HepG2 (cell line): ENCODE measurements around the gene MLH1. TPM values are rescaled to one million over a fixed set of nuclear protein-coding genes. Genes with fewer than 3 reads are reported as not detected.

Experiments
- CREB1 ChIP-seq, 2 experiments: fragments of 450-650 bp in 1 of 2; IDR thresholded peaks; 2 replicates each; pipeline ENCODE4 v1.6.1; 2016 to 2017; ENCODE audit warnings: control low read depth in 1 of 2, mild to moderate bottlenecking in 1 of 2, missing compliant biosample characterization in 1 of 2, missing genetic modification characterization in 1 of 2
- KLF13 ChIP-seq: sonication (generic); formaldehyde crosslinking; IDR thresholded peaks from 2 replicates; pipeline ENCODE4 v1.4.0; 2020; ENCODE audit warnings: mild to moderate bottlenecking, missing genetic modification reagents
- MXD4 ChIP-seq: IDR thresholded peaks from 2 replicates; pipeline ENCODE4 v1.6.1; 2016; ENCODE audit warnings: mild to moderate bottlenecking, missing biosample characterization, missing genetic modification reagents
- MXI1 ChIP-seq: IDR thresholded peaks from 3 replicates; pipeline ENCODE4 v1.6.1; 2012; ENCODE audit warnings: low read depth, low read length, inconsistent platforms, borderline replicate concordance
- PAX8 ChIP-seq: sonication (generic); formaldehyde crosslinking; IDR thresholded peaks from 2 replicates; pipeline ENCODE4 v1.8.0; 2022; ENCODE audit warnings: mild to moderate bottlenecking, missing genetic modification reagents, borderline replicate concordance
- SMAD9 ChIP-seq: sonication (generic); formaldehyde crosslinking; IDR thresholded peaks from 2 replicates; pipeline ENCODE4 v1.5.1; 2020; ENCODE audit warnings: mild to moderate bottlenecking, missing genetic modification reagents
- ZBTB38 ChIP-seq: sonication (generic); formaldehyde crosslinking; IDR thresholded peaks from 2 replicates; pipeline ENCODE4 v1.5.1; 2020; ENCODE audit warnings: mild to moderate bottlenecking, missing genetic modification reagents
- ZC3H4 ChIP-seq: sonication (generic); formaldehyde crosslinking; IDR thresholded peaks from 2 replicates; pipeline ENCODE4 v1.4.0; 2020; ENCODE audit warnings: missing genetic modification reagents, borderline replicate concordance
- ZMYM4 ChIP-seq: sonication (generic); formaldehyde crosslinking; IDR thresholded peaks from 2 replicates; pipeline ENCODE4 v1.8.1; 2023; ENCODE audit warnings: mild to moderate bottlenecking, missing genetic modification reagents
- polyA plus RNA-seq, 8 experiments: library from polyadenylated mRNA; depleted of rRNA in 3 of 8; stranded (reverse) in 7 of 8; unstranded in 1 of 8; fragments of >200 nt; fragmentation: Illumina TruSeq in 4 of 8; extraction: Trizol in 4 of 8; gene quantifications; 2 replicates each; pipeline versions ENCODE4 v1.2.1 to v1.2.3, GENCODE V29; 2011 to 2016; ENCODE audit warnings: low read depth in 4 of 8, missing spikeins in 1 of 8, mixed read lengths in 1 of 8; ENCODE audit not compliant: insufficient read depth in 1 of 8
- total RNA-seq, 5 experiments: library from RNA; depleted of rRNA; stranded (reverse); fragments of >200 nt; fragmentation: Illumina TruSeq; extraction: Trizol; gene quantifications; 2 replicates each; pipeline ENCODE4 v1.2.3, GENCODE V29; 2016; ENCODE audit warnings: low read depth in 1 of 5
- TF ChIP-seq, protein P1 (sequence below): fragments of 450-650 bp; IDR thresholded peaks from 2 replicates; pipeline ENCODE4 v1.6.1; 2017
- TF ChIP-seq, protein P2 (sequence below): sonication (generic); formaldehyde crosslinking; IDR thresholded peaks from 2 replicates; pipeline ENCODE4 v1.5.0; 2020; ENCODE audit warnings: mild to moderate bottlenecking, missing genetic modification reagents, moderate library complexity
- TF ChIP-seq, protein P3 (sequence below): sonication (generic); formaldehyde crosslinking; IDR thresholded peaks from 2 replicates; pipeline ENCODE4 v1.8.1; 2023; ENCODE audit warnings: mild to moderate bottlenecking, missing genetic modification reagents
- TF ChIP-seq, protein P4 (sequence below): sonication (generic); formaldehyde crosslinking; IDR thresholded peaks from 2 replicates; pipeline ENCODE4 v1.9.0; 2022; ENCODE audit warnings: missing genetic modification reagents, mild to moderate bottlenecking, borderline replicate concordance
- TF ChIP-seq, protein P5 (sequence below): sonication (generic); formaldehyde crosslinking; IDR thresholded peaks from 2 replicates; pipeline ENCODE4 v1.4.0; 2020; ENCODE audit warnings: low read depth, mild to moderate bottlenecking, missing genetic modification reagents

MLH1 gene
- total and polyA plus RNA-seq, 2 of the 13 experiments (the other 11 are each of a cell fraction or from before 2014, with no cell fraction given): 29.5 to 70.8 TPM

DNA sequence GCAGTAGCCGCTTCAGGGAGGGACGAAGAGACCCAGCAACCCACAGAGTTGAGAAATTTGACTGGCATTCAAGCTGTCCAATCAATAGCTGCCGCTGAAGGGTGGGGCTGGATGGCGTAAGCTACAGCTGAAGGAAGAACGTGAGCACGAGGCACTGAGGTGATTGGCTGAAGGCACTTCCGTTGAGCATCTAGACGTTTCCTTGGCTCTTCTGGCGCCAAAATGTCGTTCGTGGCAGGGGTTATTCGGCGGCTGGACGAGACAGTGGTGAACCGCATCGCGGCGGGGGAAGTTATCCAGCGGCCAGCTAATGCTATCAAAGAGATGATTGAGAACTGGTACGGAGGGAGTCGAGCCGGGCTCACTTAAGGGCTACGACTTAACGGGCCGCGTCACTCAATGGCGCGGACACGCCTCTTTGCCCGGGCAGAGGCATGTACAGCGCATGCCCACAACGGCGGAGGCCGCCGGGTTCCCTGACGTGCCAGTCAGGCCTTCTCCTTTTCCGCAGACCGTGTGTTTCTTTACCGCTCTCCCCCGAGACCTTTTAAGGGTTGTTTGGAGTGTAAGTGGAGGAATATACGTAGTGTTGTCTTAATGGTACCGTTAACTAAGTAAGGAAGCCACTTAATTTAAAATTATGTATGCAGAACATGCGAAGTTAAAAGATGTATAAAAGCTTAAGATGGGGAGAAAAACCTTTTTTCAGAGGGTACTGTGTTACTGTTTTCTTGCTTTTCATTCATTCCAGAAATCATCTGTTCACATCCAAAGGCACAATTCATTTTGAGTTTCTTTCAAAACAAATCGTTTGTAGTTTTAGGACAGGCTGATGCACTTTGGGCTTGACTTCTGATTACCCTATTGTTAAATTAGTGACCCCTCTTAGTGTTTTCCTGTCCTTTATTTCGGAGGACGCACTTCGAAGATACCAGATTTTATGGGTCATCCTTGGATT, at the start of gene MLH1 (continued):
- TF ChIP-seq, protein P1, sequence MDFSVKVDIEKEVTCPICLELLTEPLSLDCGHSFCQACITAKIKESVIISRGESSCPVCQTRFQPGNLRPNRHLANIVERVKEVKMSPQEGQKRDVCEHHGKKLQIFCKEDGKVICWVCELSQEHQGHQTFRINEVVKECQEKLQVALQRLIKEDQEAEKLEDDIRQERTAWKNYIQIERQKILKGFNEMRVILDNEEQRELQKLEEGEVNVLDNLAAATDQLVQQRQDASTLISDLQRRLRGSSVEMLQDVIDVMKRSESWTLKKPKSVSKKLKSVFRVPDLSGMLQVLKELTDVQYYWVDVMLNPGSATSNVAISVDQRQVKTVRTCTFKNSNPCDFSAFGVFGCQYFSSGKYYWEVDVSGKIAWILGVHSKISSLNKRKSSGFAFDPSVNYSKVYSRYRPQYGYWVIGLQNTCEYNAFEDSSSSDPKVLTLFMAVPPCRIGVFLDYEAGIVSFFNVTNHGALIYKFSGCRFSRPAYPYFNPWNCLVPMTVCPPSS: no peak
- TF ChIP-seq MXD4 (CRISPR knock-in tag) (no peak; the same call in 1 of the 2 replicates), ZMYM4 (CRISPR knock-in tag) (peak; percentile 91; the same call in 1 of the 2 replicates), ZBTB38 (CRISPR knock-in tag) (peak; percentile 64; the same call in 1 of the 2 replicates), ZC3H4 (CRISPR knock-in tag) (no peak), PAX8 (CRISPR knock-in tag) (no peak), SMAD9 (CRISPR knock-in tag) (no peak), CREB1 (IDR thresholded peaks at IDR 0.05) (peak; percentile 88), CREB1 (CRISPR knock-in tag; IDR thresholded peaks at IDR 0.05) (peak; percentile 98), MXI1 (peak; percentile 71; the same call in 1 of the 3 replicates), KLF13 (CRISPR knock-in tag) (0 out of 2 replicates have a peak, but pooled peaks have one; percentile 43)
- TF ChIP-seq, protein P2, sequence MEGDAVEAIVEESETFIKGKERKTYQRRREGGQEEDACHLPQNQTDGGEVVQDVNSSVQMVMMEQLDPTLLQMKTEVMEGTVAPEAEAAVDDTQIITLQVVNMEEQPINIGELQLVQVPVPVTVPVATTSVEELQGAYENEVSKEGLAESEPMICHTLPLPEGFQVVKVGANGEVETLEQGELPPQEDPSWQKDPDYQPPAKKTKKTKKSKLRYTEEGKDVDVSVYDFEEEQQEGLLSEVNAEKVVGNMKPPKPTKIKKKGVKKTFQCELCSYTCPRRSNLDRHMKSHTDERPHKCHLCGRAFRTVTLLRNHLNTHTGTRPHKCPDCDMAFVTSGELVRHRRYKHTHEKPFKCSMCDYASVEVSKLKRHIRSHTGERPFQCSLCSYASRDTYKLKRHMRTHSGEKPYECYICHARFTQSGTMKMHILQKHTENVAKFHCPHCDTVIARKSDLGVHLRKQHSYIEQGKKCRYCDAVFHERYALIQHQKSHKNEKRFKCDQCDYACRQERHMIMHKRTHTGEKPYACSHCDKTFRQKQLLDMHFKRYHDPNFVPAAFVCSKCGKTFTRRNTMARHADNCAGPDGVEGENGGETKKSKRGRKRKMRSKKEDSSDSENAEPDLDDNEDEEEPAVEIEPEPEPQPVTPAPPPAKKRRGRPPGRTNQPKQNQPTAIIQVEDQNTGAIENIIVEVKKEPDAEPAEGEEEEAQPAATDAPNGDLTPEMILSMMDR (CRISPR knock-in tag): no peak
- TF ChIP-seq, protein P3, sequence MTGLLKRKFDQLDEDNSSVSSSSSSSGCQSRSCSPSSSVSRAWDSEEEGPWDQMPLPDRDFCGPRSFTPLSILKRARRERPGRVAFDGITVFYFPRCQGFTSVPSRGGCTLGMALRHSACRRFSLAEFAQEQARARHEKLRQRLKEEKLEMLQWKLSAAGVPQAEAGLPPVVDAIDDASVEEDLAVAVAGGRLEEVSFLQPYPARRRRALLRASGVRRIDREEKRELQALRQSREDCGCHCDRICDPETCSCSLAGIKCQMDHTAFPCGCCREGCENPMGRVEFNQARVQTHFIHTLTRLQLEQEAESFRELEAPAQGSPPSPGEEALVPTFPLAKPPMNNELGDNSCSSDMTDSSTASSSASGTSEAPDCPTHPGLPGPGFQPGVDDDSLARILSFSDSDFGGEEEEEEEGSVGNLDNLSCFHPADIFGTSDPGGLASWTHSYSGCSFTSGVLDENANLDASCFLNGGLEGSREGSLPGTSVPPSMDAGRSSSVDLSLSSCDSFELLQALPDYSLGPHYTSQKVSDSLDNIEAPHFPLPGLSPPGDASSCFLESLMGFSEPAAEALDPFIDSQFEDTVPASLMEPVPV (CRISPR knock-in tag): peak; percentile 86; the same call in 1 of the 2 replicates
- TF ChIP-seq, protein P4, sequence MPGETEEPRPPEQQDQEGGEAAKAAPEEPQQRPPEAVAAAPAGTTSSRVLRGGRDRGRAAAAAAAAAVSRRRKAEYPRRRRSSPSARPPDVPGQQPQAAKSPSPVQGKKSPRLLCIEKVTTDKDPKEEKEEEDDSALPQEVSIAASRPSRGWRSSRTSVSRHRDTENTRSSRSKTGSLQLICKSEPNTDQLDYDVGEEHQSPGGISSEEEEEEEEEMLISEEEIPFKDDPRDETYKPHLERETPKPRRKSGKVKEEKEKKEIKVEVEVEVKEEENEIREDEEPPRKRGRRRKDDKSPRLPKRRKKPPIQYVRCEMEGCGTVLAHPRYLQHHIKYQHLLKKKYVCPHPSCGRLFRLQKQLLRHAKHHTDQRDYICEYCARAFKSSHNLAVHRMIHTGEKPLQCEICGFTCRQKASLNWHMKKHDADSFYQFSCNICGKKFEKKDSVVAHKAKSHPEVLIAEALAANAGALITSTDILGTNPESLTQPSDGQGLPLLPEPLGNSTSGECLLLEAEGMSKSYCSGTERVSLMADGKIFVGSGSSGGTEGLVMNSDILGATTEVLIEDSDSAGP (CRISPR knock-in tag): no peak; the same call in 1 of the 2 replicates
- TF ChIP-seq, protein P5, sequence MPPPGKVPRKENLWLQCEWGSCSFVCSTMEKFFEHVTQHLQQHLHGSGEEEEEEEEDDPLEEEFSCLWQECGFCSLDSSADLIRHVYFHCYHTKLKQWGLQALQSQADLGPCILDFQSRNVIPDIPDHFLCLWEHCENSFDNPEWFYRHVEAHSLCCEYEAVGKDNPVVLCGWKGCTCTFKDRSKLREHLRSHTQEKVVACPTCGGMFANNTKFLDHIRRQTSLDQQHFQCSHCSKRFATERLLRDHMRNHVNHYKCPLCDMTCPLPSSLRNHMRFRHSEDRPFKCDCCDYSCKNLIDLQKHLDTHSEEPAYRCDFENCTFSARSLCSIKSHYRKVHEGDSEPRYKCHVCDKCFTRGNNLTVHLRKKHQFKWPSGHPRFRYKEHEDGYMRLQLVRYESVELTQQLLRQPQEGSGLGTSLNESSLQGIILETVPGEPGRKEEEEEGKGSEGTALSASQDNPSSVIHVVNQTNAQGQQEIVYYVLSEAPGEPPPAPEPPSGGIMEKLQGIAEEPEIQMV (CRISPR knock-in tag): peak; percentile 62; the same call in 1 of the 2 replicates
